ENCODE results near the gene SPHK1. TPM values are rescaled to one million over a fixed set of nuclear protein-coding genes. Genes with fewer than 3 reads are reported as not detected.

Gene SPHK1
- total RNA-seq, 2 donors from 2014 or later: 6.4 to 16.8 TPM

- TF ChIP-seq CTCF (IDR thresholded peaks at IDR 0.05): peak; percentile 87 to 94
- Histone ChIP-seq H3K4me1 (peaks cover 0 to 37% of the 10 kb centered on the region in 2 donors), H3K4me3 (peak overlapping the region; percentile 58 to 68), H3K27ac (peak overlapping the region; percentile 87 to 94), H3K27me3 (no peaks in the 10 kb centered on the region), H3K9me3 (no peaks in the 10 kb centered on the region), H3K36me3 (peaks cover 8% of the 10 kb centered on the region)
- peak; percentile 87 for DNase-seq (ENCODE audit: low spot score)
Measured at GRCh38 chr17:76385892-76386786, 1.7 kb downstream of the SPHK1 start.

GRCh38 chr17:76386966-76387765 is 2.8 kb downstream of the SPHK1 start:
- no peak for DNase-seq (ENCODE audit: low spot score)
- Histone ChIP-seq H3K9me3 (no peaks in the 10 kb centered on the region), H3K4me3 (no peak overlapping the region), H3K27ac (no peak overlapping the region), H3K27me3 (no peaks in the 10 kb centered on the region), H3K36me3 (peaks cover 18% of the 10 kb centered on the region), H3K4me1 (peaks cover 0 to 30% of the 10 kb centered on the region in 2 donors)
- no peak for TF ChIP-seq CTCF (IDR thresholded peaks at IDR 0.05)

- no peak overlapping the region for H3K27ac ChIP-seq
- DNase-seq (ENCODE audit: low spot score): no peak
- H3K4me1 ChIP-seq: peaks cover 0 to 21% of the 10 kb centered on the region in 2 donors
- no peak for TF ChIP-seq CTCF (IDR thresholded peaks at IDR 0.05)
- no peaks in the 10 kb centered on the region for H3K9me3 ChIP-seq
- no peak overlapping the region for H3K4me3 ChIP-seq
- H3K36me3 ChIP-seq: peaks cover 31% of the 10 kb centered on the region
- H3K27me3 ChIP-seq: no peaks in the 10 kb centered on the region
Measured at GRCh38 chr17:76388966-76389888, 4.8 kb downstream of the SPHK1 start.

- H3K9me3 ChIP-seq: no peaks in the 10 kb centered on the region
- H3K4me3 ChIP-seq: no peak overlapping the region
- H3K27ac ChIP-seq: no peak overlapping the region
- H3K4me1 ChIP-seq: peaks cover 0 to 15% of the 10 kb centered on the region in 2 donors
- peaks cover 39% of the 10 kb centered on the region for H3K36me3 ChIP-seq
- H3K27me3 ChIP-seq: no peaks in the 10 kb centered on the region
- TF ChIP-seq CTCF (IDR thresholded peaks at IDR 0.05): no peak
- DNase-seq (ENCODE audit: low spot score): no peak
Measured at GRCh38 chr17:76390003-76390421, 5.6 kb downstream of the SPHK1 start.

- H3K4me1 ChIP-seq: peaks cover 0 to 3% of the 10 kb centered on the region in 2 donors
- H3K36me3 ChIP-seq: peaks cover 51% of the 10 kb centered on the region
- H3K27ac ChIP-seq: no peak overlapping the region
- TF ChIP-seq CTCF (IDR thresholded peaks at IDR 0.05): no peak
- no peaks in the 10 kb centered on the region for H3K27me3 ChIP-seq
- no peak for DNase-seq (ENCODE audit: low spot score)
- no peak overlapping the region for H3K4me3 ChIP-seq
- H3K9me3 ChIP-seq: no peaks in the 10 kb centered on the region
Measured at GRCh38 chr17:76391200-76391715, 6.8 kb downstream of the SPHK1 start.

Measured in right atrium auricular region (tissue), 2 donors.